ENCODE data around the gene RTP2. TPM values are rescaled to one million over a fixed set of nuclear protein-coding genes. Genes with fewer than 3 reads are reported as not detected.

The RTP2 gene
- total and polyA plus RNA-seq, 9 of the 15 experiments (the other 6 are each of a cell fraction or from before 2014, with no cell fraction given): not detected

GRCh38 chr3:187720337-187720670, 17.9 kb upstream of the RTP2 start:
- H3K27me3 ChIP-seq (ENCODE audit: control insufficient read depth in 2 of 2, insufficient read depth in 2 of 2, low read length in 2 of 2): no peaks in the 10 kb centered on the region; a peak in 1 of 5 replicates
- no peaks in the 10 kb centered on the region; the same call in 1 of the 2 replicates for H3K9me3 ChIP-seq (replicated peaks; ENCODE audit: control insufficient read depth, insufficient read depth, low read depth, low read length)
- FAIRE-seq (no peak), ATAC-seq (no peak), DNase-seq (ENCODE audit: extremely low read depth in 1 of 4, low spot score in 3 of 4) (no peak)
- no peaks in the 10 kb centered on the region for H4K20me1 ChIP-seq (replicated peaks; ENCODE audit: control insufficient read depth, insufficient read depth, low read length)
- H3K4me3 ChIP-seq: no peak overlapping the region
- BruUV-seq (replicated peaks): no TSS peak
- WGBS (ENCODE audit: insufficient coverage, low coverage, missing lambda C conversion rate): 24% methylated on average over 2 of the region's 2 CpGs
- H3K4me2 ChIP-seq (ENCODE audit: insufficient read depth, low read length): no peak overlapping the region
- intact Hi-C loops (cut with micrococcal nuclease): no loop called here
- no peaks in the 10 kb centered on the region for H3K4me1 ChIP-seq (replicated peaks in 1 of 2; ENCODE audit: control insufficient read depth in 2 of 2, insufficient read depth in 2 of 2, low read length in 2 of 2)
- no peak for TF ChIP-seq TRIM24 (IDR thresholded peaks at IDR 0.05)
- TF ChIP-seq, protein P1, sequence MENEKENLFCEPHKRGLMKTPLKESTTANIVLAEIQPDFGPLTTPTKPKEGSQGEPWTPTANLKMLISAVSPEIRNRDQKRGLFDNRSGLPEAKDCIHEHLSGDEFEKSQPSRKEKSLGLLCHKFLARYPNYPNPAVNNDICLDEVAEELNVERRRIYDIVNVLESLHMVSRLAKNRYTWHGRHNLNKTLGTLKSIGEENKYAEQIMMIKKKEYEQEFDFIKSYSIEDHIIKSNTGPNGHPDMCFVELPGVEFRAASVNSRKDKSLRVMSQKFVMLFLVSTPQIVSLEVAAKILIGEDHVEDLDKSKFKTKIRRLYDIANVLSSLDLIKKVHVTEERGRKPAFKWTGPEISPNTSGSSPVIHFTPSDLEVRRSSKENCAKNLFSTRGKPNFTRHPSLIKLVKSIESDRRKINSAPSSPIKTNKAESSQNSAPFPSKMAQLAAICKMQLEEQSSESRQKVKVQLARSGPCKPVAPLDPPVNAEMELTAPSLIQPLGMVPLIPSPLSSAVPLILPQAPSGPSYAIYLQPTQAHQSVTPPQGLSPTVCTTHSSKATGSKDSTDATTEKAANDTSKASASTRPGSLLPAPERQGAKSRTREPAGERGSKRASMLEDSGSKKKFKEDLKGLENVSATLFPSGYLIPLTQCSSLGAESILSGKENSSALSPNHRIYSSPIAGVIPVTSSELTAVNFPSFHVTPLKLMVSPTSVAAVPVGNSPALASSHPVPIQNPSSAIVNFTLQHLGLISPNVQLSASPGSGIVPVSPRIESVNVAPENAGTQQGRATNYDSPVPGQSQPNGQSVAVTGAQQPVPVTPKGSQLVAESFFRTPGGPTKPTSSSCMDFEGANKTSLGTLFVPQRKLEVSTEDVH (IDR thresholded peaks at IDR 0.05; ENCODE audit: low read depth, partially characterized antibody): no peak
- TF ChIP-seq ZC3H8 (IDR thresholded peaks at IDR 0.05): no peak
- TF ChIP-seq ZBTB1 (CRISPR knock-in tag; IDR thresholded peaks at IDR 0.05; ENCODE audit: borderline replicate concordance, low read depth): no peak
- TF ChIP-seq GTF2A2 (tag; IDR thresholded peaks at IDR 0.05): no peak
- TF ChIP-seq HES1 (IDR thresholded peaks at IDR 0.05; ENCODE audit: low read depth): no peak
- no peak for TF ChIP-seq FOXP1 (CRISPR knock-in tag; IDR thresholded peaks at IDR 0.05)
- no peak for TF ChIP-seq ZNF764 (CRISPR knock-in tag; IDR thresholded peaks at IDR 0.05; ENCODE audit: low read depth)
- TF ChIP-seq ZNF551 (CRISPR knock-in tag; IDR thresholded peaks at IDR 0.05): no peak
- TF ChIP-seq ZNF316 (IDR thresholded peaks at IDR 0.05): no peak
- TF ChIP-seq MAFK (IDR thresholded peaks at IDR 0.05; ENCODE audit: low read length): no peak
- TF ChIP-seq DMBX1 (CRISPR knock-in tag; IDR thresholded peaks at IDR 0.05; ENCODE audit: borderline replicate concordance): no peak
- no peak for TF ChIP-seq GMEB1 (CRISPR knock-in tag; IDR thresholded peaks at IDR 0.05)
- TF ChIP-seq SMARCA4 (IDR thresholded peaks at IDR 0.05): no peak
- no peak for TF ChIP-seq HLTF (IDR thresholded peaks at IDR 0.05)
- H2AFZ ChIP-seq (ENCODE audit: low read depth, low read length): no peak overlapping the region
- no peak overlapping the region for H3K9ac ChIP-seq (ENCODE audit: insufficient read depth in 1 of 2, low read depth in 2 of 2, low read length in 2 of 2)
- in situ Hi-C loops (cut with MboI): no loop called here
- no peaks in the 10 kb centered on the region for H3K9me1 ChIP-seq (ENCODE audit: control insufficient read depth, insufficient read depth, low read length)
- H3K36me3 ChIP-seq (ENCODE audit: control insufficient read depth, insufficient read depth, low read length): no peaks in the 10 kb centered on the region
- H3K27ac ChIP-seq (ENCODE audit: extremely low read depth, low read depth, low read length): no peak overlapping the region
- H3K79me2 ChIP-seq (ENCODE audit: control insufficient read depth, insufficient read depth, low read length): no peaks in the 10 kb centered on the region
- CTCF ChIA-PET (ENCODE audit: low intra/inter-chr PET ratio): no interaction called here
- POLR2A ChIA-PET: interaction anchor here (0.5 kb wide), 1 partner anchor 108 kb away, joined by 3 read pairs; no protein-coding TSS in a partner anchor

All from K562 (cell line).